Mesendoderm (in vitro differentiated cells): ENCODE data around the gene TSPEAR.
A peak's percentile ranks its signal among the peaks of the same experiment; 100 is the strongest.

Experiments
- DNase-seq: peaks from one replicate; pipeline ENCODE4 v3.0.0; 2013
- H2AK5ac ChIP-seq: 2 replicates; pipeline ENCODE4 v1.6.1; 2013; ENCODE audit warnings: low read length, inconsistent platforms
- H2BK120ac ChIP-seq: 2 replicates; pipeline ENCODE4 v1.6.1; 2013; ENCODE audit warnings: low read depth, mild to moderate bottlenecking, low read length, moderate library complexity, mixed read lengths
- H2BK15ac ChIP-seq: replicated peaks from 2 replicates; pipeline ENCODE4 v1.6.1; 2013; ENCODE audit warnings: low read depth, mild to moderate bottlenecking, moderate library complexity
- H2BK5ac ChIP-seq: 2 replicates; pipeline ENCODE4 v1.6.1; 2013; ENCODE audit warnings: low read length, inconsistent platforms
- H3K18ac ChIP-seq: 2 replicates; pipeline ENCODE4 v1.6.1; 2013; ENCODE audit warnings: mild to moderate bottlenecking, low read length, mixed read lengths
- H3K23ac ChIP-seq: one replicate; pipeline ENCODE4 v1.6.1; 2013; ENCODE audit warnings: low read length
- H3K27ac ChIP-seq: 2 replicates; pipeline ENCODE4 v1.5.1; 2013; ENCODE audit warnings: low read depth, mild to moderate bottlenecking, inconsistent platforms, low read length, moderate library complexity
- H3K27me3 ChIP-seq: 2 replicates; pipeline ENCODE4 v1.6.1; 2013; ENCODE audit warnings: low read length, control low read depth, mild to moderate bottlenecking, inconsistent platforms; ENCODE audit not compliant: insufficient read depth, poor library complexity
- H3K36me3 ChIP-seq: 2 replicates; pipeline ENCODE4 v1.6.1; 2013; ENCODE audit warnings: low read length, inconsistent platforms; ENCODE audit not compliant: control insufficient read depth, insufficient read depth
- H3K4ac ChIP-seq: one replicate; pipeline ENCODE4 v1.6.1; 2013; ENCODE audit warnings: low read depth, mild to moderate bottlenecking, low read length, moderate library complexity
- H3K4me1 ChIP-seq: 2 replicates; pipeline ENCODE4 v1.6.1; 2013; ENCODE audit warnings: low read depth, low read length, inconsistent platforms; ENCODE audit not compliant: control insufficient read depth
- H3K4me2 ChIP-seq: 2 replicates; pipeline ENCODE4 v1.6.1; 2013; ENCODE audit warnings: low read length
- H3K4me3 ChIP-seq: 2 replicates; pipeline ENCODE4 v1.5.1; 2013; ENCODE audit warnings: mild to moderate bottlenecking, low read length
- H3K56ac ChIP-seq: one replicate; pipeline ENCODE4 v1.6.1; 2013; ENCODE audit warnings: low read length
- H3K79me1 ChIP-seq: 2 replicates; pipeline ENCODE4 v1.6.1; 2013; ENCODE audit warnings: low read length, inconsistent platforms
- H3K79me2 ChIP-seq: 2 replicates; pipeline ENCODE4 v1.6.1; 2013; ENCODE audit warnings: mild to moderate bottlenecking, low read length; ENCODE audit not compliant: control insufficient read depth, insufficient read depth
- H3K9ac ChIP-seq: 2 replicates; pipeline ENCODE4 v1.6.1; 2013; ENCODE audit warnings: low read length, inconsistent platforms
- H4K5ac ChIP-seq: one replicate; pipeline ENCODE4 v1.6.1; 2013; ENCODE audit warnings: low read length
- H4K8ac ChIP-seq: one replicate; pipeline ENCODE4 v1.6.1; 2013; ENCODE audit warnings: low read depth, mild to moderate bottlenecking, control low read depth, low read length, moderate library complexity
- WGBS: extraction: QIAGEN DNeasy Blood & Tissue Kit; methylation state at CpG from one replicate; pipeline ENCODE4 v1.1.7; 2013; ENCODE audit warnings: low lambda C conversion rate, missing lambda C conversion rate; ENCODE audit not compliant: insufficient coverage; ENCODE audit errors: extremely low coverage; 5-methylcytosine and 5-hydroxymethylcytosine counted together

TSPEAR gene

DNA sequence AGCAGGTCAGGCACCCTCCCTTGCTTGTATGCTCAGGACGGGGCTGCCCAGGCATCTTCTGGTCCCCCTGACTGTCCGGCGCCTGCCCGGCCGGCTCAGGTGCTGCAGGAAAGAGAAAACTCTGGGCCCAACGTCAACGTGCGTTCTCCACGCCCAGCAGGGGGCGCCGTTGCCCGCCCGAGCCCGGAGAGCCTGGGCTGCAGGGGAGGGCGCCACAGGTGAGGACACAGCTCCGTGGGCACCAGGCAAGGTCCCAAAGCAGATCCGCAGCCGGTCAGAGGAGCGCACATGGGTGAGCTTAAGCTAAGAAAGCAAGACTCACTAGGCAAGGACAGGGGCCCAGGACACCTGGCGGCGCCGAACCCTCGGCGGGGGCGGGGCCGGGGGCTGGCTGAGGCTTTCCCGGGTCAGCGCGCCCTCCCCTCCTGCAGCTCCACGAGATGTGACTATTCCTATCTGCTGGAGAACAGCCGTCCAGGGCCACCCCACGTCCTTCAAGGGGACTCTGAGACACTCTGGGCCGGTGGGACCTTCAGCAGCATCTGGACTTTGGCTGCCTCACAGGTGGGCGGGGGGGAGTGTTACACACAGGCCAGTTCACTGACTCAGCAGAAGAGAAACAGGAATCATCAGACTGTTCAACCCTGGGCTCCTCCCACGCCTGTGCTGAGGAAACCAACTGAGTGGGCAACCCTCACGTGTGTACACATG lies 200.7 kb downstream of the TSPEAR start:
- no peak overlapping the region for H2AK5ac ChIP-seq
- H3K79me2 ChIP-seq = no peaks in the 10 kb centered on the region
- H4K8ac ChIP-seq = no peak overlapping the region
- H3K27me3 ChIP-seq = no peaks in the 10 kb centered on the region
- no CpG with 5 or more reads among the region's 36 CpGs for WGBS
- no peaks in the 10 kb centered on the region for H3K36me3 ChIP-seq
- H2BK5ac ChIP-seq = no peak overlapping the region
- H3K27ac ChIP-seq = no peak overlapping the region
- no peak overlapping the region for H3K23ac ChIP-seq
- DNase-seq = peak; percentile 74
- no peak overlapping the region for H3K4ac ChIP-seq
- peak overlapping the region; percentile 25 for H3K56ac ChIP-seq
- no peak overlapping the region for H3K4me3 ChIP-seq
- no peaks in the 10 kb centered on the region for H3K79me1 ChIP-seq
- H3K9ac ChIP-seq = peak overlapping the region; percentile 16
- no peak overlapping the region for H2BK15ac ChIP-seq
- no peak overlapping the region for H3K18ac ChIP-seq
- H3K4me2 ChIP-seq = no peak overlapping the region
- no peaks in the 10 kb centered on the region for H3K4me1 ChIP-seq
- no peak overlapping the region for H4K5ac ChIP-seq
- no peak overlapping the region for H2BK120ac ChIP-seq

DNA sequence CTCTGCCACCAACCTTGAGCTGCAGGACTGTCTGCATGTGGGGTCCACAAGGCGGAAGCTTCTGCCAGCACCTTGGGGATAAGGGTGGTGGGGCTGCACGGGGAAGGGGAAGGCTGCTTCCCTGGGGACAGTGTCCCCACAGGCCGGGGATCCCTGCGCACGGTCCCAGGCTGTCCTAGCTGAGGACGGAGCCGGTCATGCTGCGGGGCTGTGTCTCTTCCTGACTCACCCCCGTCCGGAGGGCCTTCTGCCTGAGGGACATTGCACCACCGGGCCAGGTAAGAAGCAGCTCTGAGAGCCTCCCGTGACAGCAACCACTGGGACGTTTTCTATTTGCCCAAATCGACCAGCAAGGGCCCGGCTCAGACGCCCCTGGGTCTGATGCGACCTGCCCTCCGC lies 201.3 kb downstream of the TSPEAR start:
- no peaks in the 10 kb centered on the region for H3K27me3 ChIP-seq
- no peak overlapping the region for H3K4me3 ChIP-seq
- no peak overlapping the region for H2BK120ac ChIP-seq
- H4K8ac ChIP-seq = no peak overlapping the region
- no peak overlapping the region for H3K4ac ChIP-seq
- no peak overlapping the region for H3K4me2 ChIP-seq
- no peak overlapping the region for H3K18ac ChIP-seq
- no peak overlapping the region for H2BK15ac ChIP-seq
- no peaks in the 10 kb centered on the region for H3K79me1 ChIP-seq
- no peaks in the 10 kb centered on the region for H3K79me2 ChIP-seq
- no CpG with 5 or more reads among the region's 18 CpGs for WGBS
- no peak overlapping the region for H3K9ac ChIP-seq
- H3K4me1 ChIP-seq = no peaks in the 10 kb centered on the region
- no peak overlapping the region for H3K56ac ChIP-seq
- H3K27ac ChIP-seq = no peak overlapping the region
- H3K23ac ChIP-seq = no peak overlapping the region
- H2AK5ac ChIP-seq = no peak overlapping the region
- no peak for DNase-seq
- no peak overlapping the region for H2BK5ac ChIP-seq
- H4K5ac ChIP-seq = no peak overlapping the region
- no peaks in the 10 kb centered on the region for H3K36me3 ChIP-seq

DNA sequence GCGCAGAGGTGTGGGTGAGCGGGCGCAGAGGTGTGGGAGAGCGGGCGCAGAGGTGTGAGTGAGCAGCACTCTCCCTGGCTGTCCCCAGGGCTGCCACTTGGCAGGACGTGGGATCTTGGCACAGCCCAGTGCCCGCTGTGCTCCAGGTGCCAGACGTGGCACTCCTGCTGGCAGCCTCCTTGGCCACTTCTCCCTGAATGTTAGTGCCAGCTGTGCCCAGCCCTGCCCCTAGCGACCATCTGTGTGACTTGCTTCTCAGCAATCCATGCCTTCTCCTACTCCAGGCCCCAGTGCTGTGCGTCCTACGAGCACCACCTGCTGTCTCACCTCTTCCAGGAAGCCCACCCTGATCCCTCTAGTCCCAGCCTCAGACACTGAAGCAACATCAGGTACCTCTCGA lies 201.8 kb downstream of the TSPEAR start:
- no peak overlapping the region for H3K56ac ChIP-seq
- H4K8ac ChIP-seq = no peak overlapping the region
- H3K27ac ChIP-seq = no peak overlapping the region
- no peak overlapping the region for H2BK120ac ChIP-seq
- no CpG with 5 or more reads among the region's 12 CpGs for WGBS
- H2BK15ac ChIP-seq = no peak overlapping the region
- H3K4me2 ChIP-seq = no peak overlapping the region
- H3K79me2 ChIP-seq = no peaks in the 10 kb centered on the region
- H3K18ac ChIP-seq = no peak overlapping the region
- no peak overlapping the region for H3K23ac ChIP-seq
- H3K4me1 ChIP-seq = no peaks in the 10 kb centered on the region
- no peak overlapping the region for H3K4me3 ChIP-seq
- no peaks in the 10 kb centered on the region for H3K27me3 ChIP-seq
- no peaks in the 10 kb centered on the region for H3K79me1 ChIP-seq
- H3K36me3 ChIP-seq = no peaks in the 10 kb centered on the region
- no peak overlapping the region for H2AK5ac ChIP-seq
- no peak overlapping the region for H3K9ac ChIP-seq
- no peak overlapping the region for H3K4ac ChIP-seq
- H2BK5ac ChIP-seq = no peak overlapping the region
- no peak for DNase-seq
- no peak overlapping the region for H4K5ac ChIP-seq

DNA sequence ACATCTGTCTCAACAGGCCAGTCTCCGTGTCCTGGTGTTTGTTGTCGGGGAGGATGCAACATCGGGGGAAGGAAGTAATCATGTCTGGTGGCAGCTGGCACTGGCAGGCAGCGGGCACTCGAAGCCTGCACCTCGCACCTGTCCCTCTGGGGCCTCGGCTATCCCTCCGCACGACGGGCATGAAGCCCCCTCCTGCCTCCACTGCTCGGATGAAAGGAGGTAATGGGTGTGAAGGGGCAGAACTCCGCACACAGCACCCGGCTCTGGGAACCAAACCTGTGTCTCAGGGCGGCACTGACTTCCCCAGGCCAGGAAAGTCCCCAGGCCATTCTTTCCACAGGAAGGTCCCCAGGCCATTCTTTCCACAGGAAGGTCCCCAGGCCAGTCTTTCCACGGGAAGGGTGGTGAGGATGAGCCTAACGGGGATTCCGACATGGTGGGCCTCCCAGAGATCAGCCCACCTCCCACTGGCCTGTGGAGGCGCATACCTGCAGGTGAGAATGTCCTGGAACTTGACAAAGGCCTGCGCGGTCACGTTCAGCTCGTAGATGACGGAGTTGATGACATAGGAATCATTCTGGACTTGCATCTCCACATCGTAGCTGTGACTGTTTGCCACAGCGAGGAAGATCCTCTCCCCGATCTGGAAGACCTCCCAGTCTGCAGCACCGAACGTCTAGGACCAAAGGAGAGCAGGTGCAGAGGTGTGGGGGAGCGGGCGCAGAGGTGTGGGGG lies 202.5 kb downstream of the TSPEAR start:
- H2BK5ac ChIP-seq = no peak overlapping the region
- H4K8ac ChIP-seq = no peak overlapping the region
- H4K5ac ChIP-seq = no peak overlapping the region
- H3K23ac ChIP-seq = no peak overlapping the region
- no peaks in the 10 kb centered on the region for H3K36me3 ChIP-seq
- no peak overlapping the region for H3K4me2 ChIP-seq
- H3K4ac ChIP-seq = no peak overlapping the region
- H3K27ac ChIP-seq = no peak overlapping the region
- H3K27me3 ChIP-seq = no peaks in the 10 kb centered on the region
- no peak for DNase-seq
- no peak overlapping the region for H3K4me3 ChIP-seq
- no peaks in the 10 kb centered on the region for H3K79me1 ChIP-seq
- H2BK120ac ChIP-seq = no peak overlapping the region
- no peak overlapping the region for H3K18ac ChIP-seq
- no peaks in the 10 kb centered on the region for H3K4me1 ChIP-seq
- no peak overlapping the region for H2AK5ac ChIP-seq
- H3K56ac ChIP-seq = no peak overlapping the region
- H3K79me2 ChIP-seq = no peaks in the 10 kb centered on the region
- no peak overlapping the region for H3K9ac ChIP-seq
- WGBS = no CpG with 5 or more reads among the region's 30 CpGs
- no peak overlapping the region for H2BK15ac ChIP-seq

DNA sequence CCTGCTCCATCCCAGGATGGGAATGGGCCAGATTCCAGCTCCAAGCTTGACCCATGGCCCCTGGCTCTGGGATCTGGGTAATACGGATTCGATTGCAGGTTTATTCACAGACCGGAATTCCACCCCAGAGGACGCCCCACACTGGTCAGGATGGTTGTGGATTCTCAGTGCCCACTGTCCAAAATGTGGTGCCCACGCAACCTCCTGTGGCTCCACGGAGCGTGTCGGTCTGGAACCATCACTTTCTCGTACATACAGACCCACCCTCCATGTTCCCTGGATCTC lies 203.0 kb downstream of the TSPEAR start:
- Histone ChIP-seq H3K4me3 (no peak overlapping the region), H3K56ac (no peak overlapping the region), H2BK15ac (no peak overlapping the region), H3K4me1 (no peaks in the 10 kb centered on the region), H2BK120ac (no peak overlapping the region), H3K79me2 (no peaks in the 10 kb centered on the region), H3K4me2 (no peak overlapping the region), H3K27me3 (no peaks in the 10 kb centered on the region), H4K5ac (no peak overlapping the region), H2AK5ac (no peak overlapping the region), H3K27ac (no peak overlapping the region), H3K4ac (no peak overlapping the region), H2BK5ac (no peak overlapping the region), H3K9ac (no peak overlapping the region), H3K23ac (no peak overlapping the region), H3K36me3 (no peaks in the 10 kb centered on the region), H4K8ac (no peak overlapping the region), H3K18ac (no peak overlapping the region), H3K79me1 (no peaks in the 10 kb centered on the region)
- no peak for DNase-seq
- WGBS = no CpG with 5 or more reads among the region's 9 CpGs
